NB4 (cell line): ENCODE results near the gene LBX1.
"Not testable (repeated sequence)": the region's sequence is repeated elsewhere in the genome, so short reads cannot be mapped to it uniquely, and the experiment has no call there.

Experiments used
- DNase-seq: peaks from one replicate; pipeline ENCODE4 v3.0.0; 2010; ENCODE audit warnings: low read depth
- H3K4me3 ChIP-seq: one replicate; pipeline ENCODE4 v1.5.1; 2011; ENCODE audit warnings: mild to moderate bottlenecking, low read depth, low read length, moderate library complexity
- MYC ChIP-seq: IDR thresholded peaks from 2 replicates; pipeline ENCODE4 v1.6.1; 2011; ENCODE audit warnings: low read depth, low read length
- POLR2A ChIP-seq: IDR thresholded peaks from 2 replicates; pipeline ENCODE4 v1.6.1; 2011; ENCODE audit warnings: mild to moderate bottlenecking; ENCODE audit not compliant: insufficient read length; ENCODE audit errors: extremely low read depth
- TF ChIP-seq, protein P1 (sequence below): IDR thresholded peaks from one replicate; pipeline ENCODE4 v1.5.1; 2012; ENCODE audit warnings: low read depth, low read length
- TF ChIP-seq, protein P2 (sequence below): IDR thresholded peaks from 2 replicates; pipeline ENCODE4 v1.6.1; 2011; ENCODE audit warnings: low read depth, low read length

The LBX1 gene

DNA sequence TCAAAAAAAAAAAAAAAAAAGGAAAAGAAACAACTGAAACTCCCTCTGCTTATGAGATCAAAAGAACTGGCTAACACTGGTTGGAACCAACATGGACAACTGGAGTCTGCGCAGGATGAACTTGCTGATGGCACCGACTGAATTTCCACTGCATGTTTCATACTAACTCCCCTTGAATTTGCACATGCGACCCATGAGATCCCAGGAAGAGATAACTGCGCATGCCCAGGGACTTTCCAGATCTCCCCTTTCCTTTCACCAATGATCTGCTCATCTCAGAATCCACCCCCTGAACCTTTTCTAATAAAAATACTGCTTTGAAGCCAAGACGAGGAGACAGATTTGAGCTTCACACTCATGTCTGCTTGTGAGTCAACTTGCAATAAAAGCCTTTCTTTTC lies 20.7 kb downstream of the LBX1 start:
- DNase-seq: no peak
- TF ChIP-seq POLR2A: no peak
- TF ChIP-seq, protein P1, sequence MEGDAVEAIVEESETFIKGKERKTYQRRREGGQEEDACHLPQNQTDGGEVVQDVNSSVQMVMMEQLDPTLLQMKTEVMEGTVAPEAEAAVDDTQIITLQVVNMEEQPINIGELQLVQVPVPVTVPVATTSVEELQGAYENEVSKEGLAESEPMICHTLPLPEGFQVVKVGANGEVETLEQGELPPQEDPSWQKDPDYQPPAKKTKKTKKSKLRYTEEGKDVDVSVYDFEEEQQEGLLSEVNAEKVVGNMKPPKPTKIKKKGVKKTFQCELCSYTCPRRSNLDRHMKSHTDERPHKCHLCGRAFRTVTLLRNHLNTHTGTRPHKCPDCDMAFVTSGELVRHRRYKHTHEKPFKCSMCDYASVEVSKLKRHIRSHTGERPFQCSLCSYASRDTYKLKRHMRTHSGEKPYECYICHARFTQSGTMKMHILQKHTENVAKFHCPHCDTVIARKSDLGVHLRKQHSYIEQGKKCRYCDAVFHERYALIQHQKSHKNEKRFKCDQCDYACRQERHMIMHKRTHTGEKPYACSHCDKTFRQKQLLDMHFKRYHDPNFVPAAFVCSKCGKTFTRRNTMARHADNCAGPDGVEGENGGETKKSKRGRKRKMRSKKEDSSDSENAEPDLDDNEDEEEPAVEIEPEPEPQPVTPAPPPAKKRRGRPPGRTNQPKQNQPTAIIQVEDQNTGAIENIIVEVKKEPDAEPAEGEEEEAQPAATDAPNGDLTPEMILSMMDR: no peak
- H3K4me3 ChIP-seq: no peak overlapping the region

DNA sequence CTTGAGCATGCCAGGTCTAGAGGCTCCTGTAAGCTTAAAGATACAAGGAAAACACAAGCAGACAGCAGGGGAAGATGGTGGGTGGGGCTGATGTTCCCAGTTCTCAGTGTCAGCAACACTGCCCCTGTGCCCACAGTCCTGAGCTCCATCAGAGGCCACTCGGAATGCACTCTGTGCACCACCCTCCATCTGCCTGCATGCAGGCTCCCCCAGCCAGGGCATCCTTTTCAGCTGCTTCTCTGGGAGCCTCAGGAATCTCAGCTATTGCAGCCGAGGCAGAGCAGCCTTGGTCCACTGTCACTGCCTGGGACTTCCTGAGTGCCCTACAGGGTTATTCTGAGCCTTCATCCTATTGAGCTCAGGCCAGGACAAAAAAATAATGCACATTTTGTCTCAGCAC lies 22.2 kb downstream of the LBX1 start:
- H3K4me3 ChIP-seq: no peak overlapping the region
- DNase-seq: no peak
- TF ChIP-seq POLR2A (no peak), MYC (no peak)
- TF ChIP-seq, protein P1: no peak
- TF ChIP-seq, protein P2, sequence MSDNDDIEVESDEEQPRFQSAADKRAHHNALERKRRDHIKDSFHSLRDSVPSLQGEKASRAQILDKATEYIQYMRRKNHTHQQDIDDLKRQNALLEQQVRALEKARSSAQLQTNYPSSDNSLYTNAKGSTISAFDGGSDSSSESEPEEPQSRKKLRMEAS: no peak

DNA sequence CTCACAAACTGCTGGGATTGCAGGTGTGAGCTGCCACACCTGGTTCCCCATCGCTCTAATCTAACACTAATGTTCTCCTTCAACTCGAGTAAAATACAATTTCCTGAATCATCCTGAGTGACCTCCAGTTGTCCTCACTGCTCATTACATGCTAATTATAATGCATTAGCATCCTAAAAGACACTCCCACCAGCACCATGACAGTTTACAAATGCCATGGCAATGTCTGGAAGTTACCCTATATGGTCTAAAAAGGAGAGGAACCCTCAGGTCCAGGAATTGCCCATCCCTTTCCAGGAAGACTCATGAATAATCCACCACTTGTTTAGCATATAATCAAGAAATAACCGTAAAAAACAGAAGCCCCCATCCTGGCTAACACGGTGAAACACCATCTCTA lies 26.6 kb downstream of the LBX1 start:
- not testable (repeated sequence) for DNase-seq, H3K4me3 ChIP-seq

DNA sequence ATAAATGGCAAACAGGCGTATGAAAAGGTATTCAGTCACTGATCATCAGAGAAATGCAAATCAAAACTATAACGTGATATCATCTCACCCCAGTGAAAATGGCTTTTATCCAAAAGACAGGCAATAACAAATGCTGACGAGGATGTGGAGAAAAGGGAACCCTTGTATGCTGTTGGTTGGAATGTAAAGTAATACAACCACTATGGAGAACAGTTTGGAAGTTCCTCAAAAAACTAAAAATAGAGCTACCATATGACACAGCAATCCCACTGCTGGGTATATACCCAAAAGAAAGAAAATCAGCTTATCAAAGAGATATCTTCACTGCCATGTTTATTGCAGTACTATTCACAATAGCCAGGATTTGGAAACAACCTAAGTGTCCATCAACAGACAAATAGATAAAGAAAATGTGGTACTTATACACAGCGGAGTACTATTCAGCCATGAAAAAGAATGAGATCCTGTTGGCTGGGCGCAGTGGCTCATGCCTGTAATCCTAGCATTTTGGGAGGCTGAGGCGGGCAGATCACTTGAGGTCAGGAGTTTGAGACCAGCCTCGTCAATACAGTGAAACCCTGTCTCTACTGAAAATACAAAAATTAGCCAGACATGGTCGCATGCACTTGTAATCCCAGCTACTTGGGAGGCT lies 30.8 kb downstream of the LBX1 start:
- H3K4me3 ChIP-seq, DNase-seq: not testable (repeated sequence)

DNA sequence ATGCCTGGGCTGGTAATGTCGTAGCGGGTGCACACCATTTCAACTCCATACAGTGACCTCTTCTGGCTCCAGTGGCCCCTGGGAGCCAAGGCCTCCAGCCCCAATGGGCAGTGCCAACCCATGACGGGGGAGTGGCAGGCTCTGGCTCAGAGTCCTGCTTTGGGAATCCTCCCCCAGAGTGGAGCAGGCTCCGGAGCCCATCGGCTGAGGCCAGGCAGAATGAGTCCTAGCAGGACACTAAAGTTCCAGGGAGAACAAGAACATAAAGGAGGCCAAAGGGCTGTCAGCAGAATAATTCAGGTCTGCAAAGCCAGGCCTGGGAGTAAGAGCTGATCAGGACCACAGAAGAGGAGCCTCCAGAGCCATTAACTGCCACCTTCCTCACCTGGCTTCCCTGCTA lies 33.3 kb downstream of the LBX1 start:
- no peak for DNase-seq
- TF ChIP-seq MYC: no peak
- TF ChIP-seq, protein P1: no peak
- TF ChIP-seq, protein P2: no peak
- H3K4me3 ChIP-seq: no peak overlapping the region

DNA sequence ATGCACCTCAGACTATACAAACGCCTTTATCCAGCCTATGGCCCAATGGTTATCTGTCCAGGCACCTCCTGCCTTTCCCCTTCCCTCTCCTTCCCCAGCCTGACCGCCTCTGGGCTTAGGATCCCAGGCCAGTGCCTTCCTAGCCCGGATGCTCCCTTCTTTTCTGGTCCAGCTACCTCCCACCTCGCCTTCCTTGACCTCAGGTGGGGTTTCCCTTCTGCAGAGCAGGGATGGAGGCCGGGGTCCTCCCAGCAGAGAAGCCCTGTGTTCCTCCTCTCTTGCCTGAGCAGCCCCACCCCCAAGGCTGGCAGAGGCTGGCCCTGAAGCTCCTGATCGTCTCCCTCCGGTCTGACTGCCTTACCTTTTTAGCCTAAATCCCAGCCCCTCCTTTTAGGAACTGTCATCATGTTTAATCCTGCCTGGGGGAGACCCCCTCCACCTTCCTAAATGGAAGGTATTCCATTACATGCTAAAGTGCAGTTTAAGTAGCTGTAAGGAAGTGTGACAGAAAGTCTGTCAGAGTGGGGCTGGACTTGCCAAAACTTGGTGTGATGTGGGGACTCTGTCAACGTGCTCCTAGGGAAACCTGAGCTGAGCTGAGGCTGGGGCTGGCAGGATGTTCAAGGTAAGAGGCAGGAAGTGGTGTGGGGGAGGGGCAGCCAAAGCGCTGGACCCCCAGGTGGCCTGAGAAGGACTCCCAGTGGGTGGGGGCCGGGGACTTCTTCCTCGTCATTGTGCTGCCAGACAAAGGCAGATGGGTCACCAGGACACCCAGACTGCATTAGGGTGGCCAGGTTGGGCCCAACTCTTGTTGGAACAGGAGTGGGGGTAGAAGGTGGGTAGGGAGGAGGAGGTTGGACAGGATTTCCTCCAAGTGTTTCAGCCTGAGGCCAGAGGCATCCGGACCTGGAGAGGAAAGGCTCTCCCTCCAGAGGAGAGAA lies 39.5 kb downstream of the LBX1 start:
- TF ChIP-seq POLR2A: no peak
- TF ChIP-seq, protein P1: no peak
- TF ChIP-seq MYC: no peak
- TF ChIP-seq, protein P2: no peak
- no peak for DNase-seq
- no peak overlapping the region for H3K4me3 ChIP-seq

DNA sequence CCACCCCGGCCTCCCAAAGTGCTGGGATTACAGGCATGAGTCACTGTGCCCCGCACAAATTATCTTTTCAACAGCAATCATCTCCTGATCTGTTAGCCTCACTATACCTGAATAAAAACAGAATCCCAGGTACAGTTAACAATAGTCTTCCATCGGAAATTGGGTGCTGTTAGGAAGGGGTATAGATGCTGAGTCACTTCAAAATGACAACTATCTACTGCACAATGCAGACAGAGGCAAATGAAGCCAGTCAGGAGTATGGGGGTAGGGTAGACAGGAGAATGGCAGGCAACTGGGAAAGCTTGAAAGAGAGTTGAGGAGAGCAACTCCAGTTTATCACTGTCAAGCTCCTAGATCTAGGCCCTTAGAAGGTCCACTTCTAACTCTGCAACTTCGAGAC lies 40.3 kb downstream of the LBX1 start:
- no peak for DNase-seq

More for the DNA sequence above, 40.3 kb downstream of the LBX1 start:
- TF ChIP-seq, protein P1: no peak
- TF ChIP-seq MYC (no peak), POLR2A (no peak)
- TF ChIP-seq, protein P2: no peak
- H3K4me3 ChIP-seq: no peak overlapping the region
